HT1080 (cell line): ENCODE results near the gene PLPP6. TPM values are rescaled to one million over a fixed set of nuclear protein-coding genes. Genes with fewer than 3 reads are reported as not detected.
A peak's percentile ranks its signal among the peaks of the same experiment; 100 is the strongest.
"Not testable (repeated sequence)": the region's sequence is repeated elsewhere in the genome, so short reads cannot be mapped to it uniquely, and the experiment has no call there.

Experiments used
- DNase-seq: peaks from one replicate; pipeline ENCODE4 v3.0.0-alpha.2; 2015; ENCODE audit warnings: low read depth
- polyA plus RNA-seq, 2 experiments: library from polyadenylated mRNA; depleted of rRNA; stranded (reverse); fragments of >200 nt; gene quantifications; 2 replicates each; pipeline ENCODE4 v1.2.3, GENCODE V29; 2015
- total RNA-seq: library from RNA; depleted of rRNA; stranded (reverse); fragments of >200 nt; shearing (Covaris generic); gene quantifications from 2 replicates; pipeline ENCODE4 v1.2.3, GENCODE V29; 2014; rRNA removed

PLPP6 gene
- 7.6 and 7.7 TPM in 2 replicates for total RNA-seq
- polyA plus RNA-seq (2015; cell fraction: cytosol; rRNA removed) = 9.4 and 11.6 TPM in 2 replicates
- polyA plus RNA-seq (2015; cell fraction: nucleus; rRNA removed) = 11.4 TPM in 2 replicates

DNA sequence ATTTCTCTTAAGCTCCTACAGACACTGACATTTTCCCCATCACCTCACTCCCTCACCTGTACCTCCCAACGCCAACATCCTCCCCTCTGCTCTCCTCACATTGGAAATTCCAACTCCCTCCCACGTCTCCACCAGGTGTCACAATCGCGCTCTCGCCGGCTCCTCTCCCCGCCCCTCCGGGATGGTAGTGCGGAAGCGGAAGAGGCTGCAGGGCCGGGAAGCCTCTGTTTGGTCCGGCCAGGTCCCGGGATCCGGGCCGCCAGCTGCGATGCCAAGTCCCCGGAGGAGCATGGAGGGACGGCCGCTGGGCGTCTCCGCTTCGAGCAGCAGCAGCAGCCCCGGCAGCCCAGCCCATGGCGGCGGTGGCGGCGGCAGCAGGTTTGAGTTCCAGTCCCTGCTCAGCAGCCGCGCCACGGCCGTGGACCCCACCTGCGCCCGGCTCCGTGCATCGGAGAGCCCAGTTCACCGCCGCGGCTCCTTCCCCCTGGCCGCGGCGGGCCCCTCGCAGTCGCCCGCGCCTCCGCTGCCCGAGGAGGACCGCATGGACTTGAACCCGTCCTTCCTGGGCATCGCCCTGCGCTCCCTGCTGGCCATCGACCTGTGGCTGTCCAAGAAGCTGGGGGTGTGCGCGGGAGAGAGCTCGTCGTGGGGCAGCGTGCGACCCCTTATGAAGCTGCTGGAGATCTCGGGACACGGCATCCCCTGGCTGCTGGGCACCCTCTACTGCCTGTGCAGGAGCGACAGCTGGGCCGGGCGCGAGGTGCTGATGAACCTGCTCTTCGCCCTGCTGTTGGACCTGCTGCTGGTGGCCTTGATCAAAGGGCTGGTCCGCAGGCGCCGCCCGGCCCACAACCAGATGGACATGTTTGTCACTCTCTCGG lies at the start of gene PLPP6:
TSS of gene PLPP6 (plus strand) at position 187 of the 881 bp plus-strand sequence. CDS start at position 269, 82 bp downstream.
- peak; percentile 85 for DNase-seq

DNA sequence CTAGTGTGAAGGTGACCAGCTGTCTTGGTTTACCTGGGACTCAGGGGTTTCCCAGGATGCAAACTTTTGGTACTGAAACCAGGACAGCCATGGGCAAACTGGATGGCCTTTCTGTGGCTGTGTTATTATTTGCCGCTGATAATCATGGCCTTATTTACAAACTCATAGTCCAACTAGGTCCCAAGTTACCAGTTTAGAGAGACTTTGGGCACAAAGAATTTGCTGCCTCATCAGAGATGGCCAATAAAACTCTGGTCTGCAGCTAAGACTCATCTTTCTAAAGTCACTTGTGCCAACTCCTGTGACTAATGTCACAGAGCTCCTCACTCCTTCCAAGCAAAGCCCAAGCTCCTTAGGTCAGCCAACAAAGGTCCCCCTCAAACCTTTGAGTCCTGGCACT lies 47.5 kb upstream of the PLPP6 start:
- DNase-seq = no peak

DNA sequence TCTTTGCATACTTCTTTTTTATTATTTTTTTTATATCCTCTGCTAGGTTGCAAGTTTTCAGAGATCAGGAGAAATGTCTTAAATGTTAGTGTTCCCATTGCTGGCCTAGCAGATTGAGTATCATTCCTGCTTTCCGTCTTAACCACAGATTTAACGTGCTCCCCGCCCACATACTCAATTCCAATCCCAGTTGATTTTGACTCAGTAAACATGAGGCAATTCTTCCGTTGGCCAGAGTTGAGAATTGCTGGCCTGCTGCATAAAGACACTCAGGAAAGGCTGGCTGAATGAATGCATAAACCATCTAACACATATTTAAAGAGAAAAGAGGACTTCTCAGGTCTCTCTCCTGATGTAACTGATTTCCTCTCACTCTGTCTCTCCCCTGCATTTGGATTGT lies 46.8 kb upstream of the PLPP6 start:
- no peak for DNase-seq

GRCh38 chr9:4615778-4616177 lies 46.3 kb upstream of the PLPP6 start:
- no peak for DNase-seq

DNA sequence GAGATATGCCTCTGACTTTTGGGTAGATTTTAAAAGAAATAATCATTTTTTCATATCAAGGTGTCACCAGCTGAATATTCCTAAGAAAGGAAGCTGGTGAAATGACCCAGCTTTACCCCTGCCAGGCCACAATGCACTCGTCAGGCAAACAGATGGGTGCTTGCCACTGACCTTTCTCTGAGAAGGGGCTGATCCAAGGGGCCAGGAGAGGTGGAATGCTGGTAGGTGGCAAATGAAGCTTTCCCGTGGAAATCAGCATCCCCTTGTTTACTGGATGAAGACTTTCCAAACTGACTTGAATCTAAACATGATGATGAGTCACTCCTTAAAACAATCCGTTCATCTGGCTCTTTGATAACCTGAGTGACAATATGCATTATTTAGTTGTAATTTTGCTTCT lies 44.3 kb upstream of the PLPP6 start:
- DNase-seq = no peak

DNA sequence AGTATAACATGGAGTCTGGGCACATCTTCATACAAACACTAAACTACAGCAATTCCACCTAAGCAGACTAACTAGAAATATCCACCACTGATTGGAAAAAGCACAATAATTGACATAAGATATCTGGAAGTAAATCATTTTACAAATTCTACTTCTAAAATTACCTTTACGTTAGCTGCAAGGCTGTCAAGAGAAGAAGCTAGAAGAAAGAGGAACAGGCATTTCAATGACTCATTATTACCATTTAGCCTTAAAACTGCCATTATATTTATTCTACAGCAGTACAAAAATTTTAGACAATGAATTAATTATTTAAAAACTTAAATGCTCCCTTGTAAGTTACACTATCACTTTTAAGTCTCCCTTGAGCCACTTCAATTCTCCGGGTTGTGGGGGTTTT lies 43.4 kb upstream of the PLPP6 start:
- DNase-seq = no peak

DNA sequence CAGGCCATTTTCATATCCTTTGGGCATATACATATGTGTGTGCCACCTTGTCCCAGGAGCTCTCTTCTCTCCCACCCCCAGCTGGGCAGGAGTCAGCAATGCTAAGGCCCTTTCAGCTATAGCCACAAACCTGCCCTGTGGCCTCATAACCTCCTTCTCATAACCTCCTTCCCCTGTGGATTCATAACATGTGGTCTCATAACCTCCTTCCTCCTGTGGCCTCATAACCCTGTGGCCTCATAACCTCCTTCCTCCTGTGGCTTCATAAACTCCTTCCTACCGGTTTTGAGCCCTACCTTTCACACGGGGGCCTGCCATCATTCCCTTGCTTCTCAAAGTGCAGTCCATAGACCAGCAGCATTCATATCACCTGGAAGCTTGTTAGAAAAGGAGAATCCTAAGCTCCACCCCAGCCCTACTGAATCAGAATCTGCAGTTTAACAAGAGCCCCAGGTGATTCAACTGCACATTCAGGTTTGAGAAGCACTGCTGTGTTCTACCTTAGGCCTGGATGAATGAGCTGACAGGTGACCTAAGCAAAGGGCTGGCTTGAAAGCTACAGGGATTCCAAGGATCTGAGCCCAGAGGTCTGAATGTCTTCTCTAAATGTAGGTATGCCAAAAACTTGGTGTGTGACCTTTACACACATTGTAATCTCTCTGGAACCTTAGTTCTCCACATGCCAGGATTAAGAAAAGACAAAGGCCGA lies 41.9 kb upstream of the PLPP6 start:
- no peak for DNase-seq

- no peak for DNase-seq
Observed at GRCh38 chr9:4620881-4621555, 41.1 kb upstream of the PLPP6 start.

DNA sequence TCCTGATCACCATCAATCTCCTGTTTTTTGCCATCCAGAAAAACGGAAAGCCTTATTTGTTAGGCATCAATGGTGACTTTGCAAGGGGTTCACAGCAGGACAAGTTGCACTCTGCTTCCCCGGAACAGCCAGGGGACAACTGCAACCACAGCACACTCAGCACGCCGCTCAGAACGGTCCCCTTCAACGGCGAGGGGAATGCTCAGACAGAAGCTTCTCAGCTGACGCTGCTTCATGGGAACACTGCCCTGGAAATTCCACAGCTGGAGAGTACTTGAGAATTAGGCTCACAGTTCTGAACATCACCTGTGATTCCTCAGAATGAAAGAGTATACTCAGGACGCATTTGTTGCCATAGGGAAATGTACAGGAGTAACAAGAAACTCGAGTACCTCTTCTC lies 40.1 kb upstream of the PLPP6 start:
- DNase-seq = no peak

DNA sequence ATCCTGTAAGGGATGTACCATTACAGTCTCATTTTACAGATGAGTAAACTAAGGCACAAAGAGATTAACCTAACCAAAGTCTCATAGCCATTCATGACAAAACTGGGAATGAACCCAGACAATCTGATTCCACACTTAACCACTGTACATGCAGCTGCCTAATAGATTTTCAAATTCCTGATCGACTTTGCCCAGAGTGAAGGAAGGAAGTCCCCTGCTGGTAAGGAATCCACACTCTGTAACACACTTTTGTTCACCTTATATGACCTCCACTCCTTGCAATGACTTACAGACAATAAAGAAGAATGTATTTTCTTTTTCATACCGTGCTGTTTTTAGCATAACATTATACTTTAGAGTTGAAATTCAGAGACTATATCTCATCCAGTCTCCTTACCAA lies 31.3 kb upstream of the PLPP6 start:
- DNase-seq = peak; percentile 6

DNA sequence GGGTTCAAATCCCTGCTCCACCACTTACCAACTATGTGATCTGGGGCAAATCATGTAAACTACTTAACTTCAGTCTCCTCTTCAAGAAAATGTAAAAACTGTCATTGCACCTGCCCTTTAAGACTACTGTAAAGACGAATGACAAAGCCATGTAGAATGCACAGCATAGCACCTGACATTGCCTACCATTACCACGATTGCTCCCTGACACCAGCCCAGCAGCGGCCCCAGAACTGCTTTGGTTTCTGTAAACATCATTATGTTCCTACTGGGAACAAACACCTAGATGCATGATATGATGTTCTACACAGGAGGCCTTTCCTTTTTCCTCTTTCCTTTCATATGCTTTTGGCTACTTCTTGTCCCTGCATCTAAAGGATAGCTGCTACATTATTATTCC lies 23.1 kb upstream of the PLPP6 start:
- DNase-seq = no peak

DNA sequence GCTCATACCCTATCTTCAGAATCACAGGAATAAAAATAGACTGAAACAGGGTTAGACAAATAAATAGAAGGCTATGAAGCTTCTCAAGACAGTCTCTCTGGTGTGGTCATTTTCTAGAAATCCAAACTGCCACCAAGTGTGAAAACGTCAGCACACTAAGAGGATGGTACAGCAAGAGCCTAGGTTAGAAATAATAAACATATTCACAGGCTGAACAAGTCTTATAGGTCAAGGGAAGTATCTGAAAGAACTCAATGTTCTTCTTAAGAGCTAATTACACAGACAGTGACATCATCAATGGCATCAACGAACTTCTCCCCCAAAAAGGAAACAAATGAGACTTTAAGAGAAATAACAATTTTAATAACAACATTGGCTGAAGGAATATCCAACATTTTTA lies 22.7 kb upstream of the PLPP6 start:
- no peak for DNase-seq

GRCh38 chr9:4640027-4640426 lies 22.1 kb upstream of the PLPP6 start:
- no peak for DNase-seq

DNA sequence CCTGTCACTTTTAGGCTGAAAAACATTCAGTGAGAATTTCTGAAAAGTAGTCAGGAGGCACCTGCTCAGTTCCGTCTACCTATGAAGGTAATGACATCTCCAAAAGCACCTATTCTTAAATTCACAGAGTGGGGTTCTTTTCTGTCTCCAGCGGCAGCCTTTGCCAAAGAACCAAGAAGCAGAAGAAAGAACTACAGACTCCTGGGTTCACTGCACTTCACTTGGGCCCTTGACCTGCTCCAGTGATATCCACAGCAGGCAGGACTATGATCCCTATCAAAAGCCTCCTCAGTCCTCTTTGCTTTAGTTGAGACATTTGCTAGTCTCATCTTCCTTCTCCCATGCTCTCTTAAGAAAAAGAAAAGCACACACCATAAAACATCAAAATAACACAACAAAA lies 19.7 kb upstream of the PLPP6 start:
- no peak for DNase-seq

GRCh38 chr9:4654084-4654483 lies 8.0 kb upstream of the PLPP6 start:
- DNase-seq = no peak

GRCh38 chr9:4654538-4654937 lies 7.6 kb upstream of the PLPP6 start:
- DNase-seq = no peak

GRCh38 chr9:4656196-4656595 lies 5.9 kb upstream of the PLPP6 start:
- not testable (repeated sequence) for DNase-seq

- no peak for DNase-seq
Observed at GRCh38 chr9:4656621-4657020, 5.5 kb upstream of the PLPP6 start.

DNA sequence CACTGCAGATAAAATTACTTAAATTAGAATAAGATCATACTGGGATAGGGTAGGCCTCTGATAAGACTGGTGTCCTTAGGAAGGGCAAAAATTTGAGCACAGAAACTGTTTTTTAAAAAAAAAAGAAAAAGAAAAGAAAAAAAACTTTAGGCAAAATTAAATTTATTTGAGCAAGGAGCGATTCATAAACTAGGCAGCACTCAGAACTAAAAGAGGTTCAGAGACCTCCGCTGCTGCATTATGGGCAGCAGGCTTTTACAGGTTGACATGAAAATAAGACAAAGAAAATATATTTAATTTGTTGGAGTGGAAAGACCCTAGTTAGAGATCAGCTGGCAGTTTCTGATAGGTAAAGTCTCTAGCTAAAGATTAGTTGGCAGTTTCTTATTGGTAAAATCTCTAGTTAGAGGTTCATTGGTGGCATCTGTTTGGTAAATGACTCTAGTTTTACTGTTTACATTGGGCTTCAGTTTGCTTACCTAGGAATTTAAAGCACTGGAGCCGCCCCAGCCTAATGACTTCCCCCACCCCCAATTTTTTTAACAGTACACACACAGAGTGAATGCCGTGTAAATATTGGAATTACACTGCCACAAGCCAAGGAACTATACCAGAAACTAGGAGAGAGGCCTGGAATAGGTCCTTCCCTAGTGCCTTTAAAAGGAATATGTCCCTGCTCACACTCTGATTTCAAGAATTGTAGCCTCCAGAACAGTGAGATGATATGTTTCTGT lies 4.5 kb upstream of the PLPP6 start:
- DNase-seq = no peak

DNA sequence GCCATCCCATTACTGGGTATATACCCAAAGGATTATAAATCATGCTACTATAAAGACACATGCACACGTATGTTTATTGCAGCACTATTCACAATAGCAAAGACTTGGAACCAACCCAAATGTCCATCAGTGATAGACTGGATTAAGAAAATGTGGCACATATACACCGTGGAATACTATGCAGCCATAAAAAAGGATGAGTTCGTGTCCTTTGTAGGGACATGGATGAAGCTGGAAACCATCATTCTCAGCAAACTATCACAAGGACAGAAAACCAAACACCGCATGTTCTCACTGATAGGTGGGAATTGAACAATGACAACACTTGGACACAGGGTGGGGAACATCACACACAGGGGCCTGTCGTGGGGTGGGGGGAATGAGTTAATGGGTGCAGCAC lies 1.4 kb upstream of the PLPP6 start:
- not testable (repeated sequence) for DNase-seq

- DNase-seq = no peak
Observed at GRCh38 chr9:4661165-4661564, 929 bp upstream of the PLPP6 start.
